OCI-LY3 (cell line): Measurements from ENCODE around the gene CYP1B1.

Experiments used
- H2AFZ ChIP-seq: fragments of 200-600, 300-600 bp; shearing (Covaris generic); 2 replicates; pipeline ENCODE4 v1.6.0; 2014; ENCODE audit warnings: antibody characterized with exemption, low read depth, low read length
- H3K27ac ChIP-seq: fragments of 200-600, 300-600 bp; sonication (generic); 2 replicates; pipeline ENCODE4 v1.5.1; 2014; ENCODE audit warnings: mild to moderate bottlenecking, low read length, moderate library complexity, mixed read lengths
- H3K27me3 ChIP-seq: fragments of 200-600, 300-600 bp; sonication (generic); 2 replicates; pipeline ENCODE4 v1.6.1; 2014; ENCODE audit warnings: low read depth, low read length, mixed read lengths
- H3K36me3 ChIP-seq: fragments of 200-600, 300-600 bp; sonication (generic); replicated peaks from 2 replicates; pipeline ENCODE3; 2014; ENCODE audit warnings: low read depth, low read length, mixed read lengths
- H3K4me1 ChIP-seq: fragments of 300-600, 200-600 bp; sonication (generic); 2 replicates; pipeline ENCODE4 v1.6.1; 2014; ENCODE audit warnings: low read length, mixed read lengths
- H3K4me2 ChIP-seq: fragments of 200-600, 300-600 bp; sonication (generic); 2 replicates; pipeline ENCODE4 v1.6.1; 2014; ENCODE audit warnings: low read length, mixed read lengths
- H3K4me3 ChIP-seq: fragments of 300-600, 200-600 bp; sonication (generic); 2 replicates; pipeline ENCODE4 v1.5.1; 2014; ENCODE audit warnings: antibody characterized with exemption, mild to moderate bottlenecking, low read length, moderate library complexity
- H3K79me2 ChIP-seq: fragments of 300-600, 200-600 bp; shearing (Covaris generic); 2 replicates; pipeline ENCODE4 v1.6.1; 2014; ENCODE audit warnings: mild to moderate bottlenecking, low read length, mixed read lengths
- H3K9ac ChIP-seq: fragments of 300-600, 200-600 bp; shearing (Covaris generic); 2 replicates; pipeline ENCODE4 v1.6.0; 2014; ENCODE audit warnings: mild to moderate bottlenecking, low read length, moderate library complexity
- H3K9me3 ChIP-seq: fragments of 200-600, 300-600 bp; shearing (Covaris generic); 2 replicates; pipeline ENCODE4 v1.6.1; 2014; ENCODE audit warnings: low read length, mixed read lengths; ENCODE audit not compliant: insufficient read depth
- H4K20me1 ChIP-seq: fragments of 200-600, 300-600 bp; sonication (generic); 2 replicates; pipeline ENCODE4 v1.6.1; 2016; ENCODE audit warnings: low read length, mixed read lengths; ENCODE audit not compliant: insufficient read depth
- EZH2phosphoT487 ChIP-seq: fragments of 200-600 bp; shearing (Covaris generic); IDR thresholded peaks from 2 replicates; pipeline ENCODE4 v1.6.1; 2018; ENCODE audit warnings: antibody characterized with exemption, mixed run types, low read depth
- TF ChIP-seq, protein P1 (sequence below): fragments of 200-600, 300-600 bp; sonication (generic); IDR thresholded peaks from 2 replicates; pipeline ENCODE4 v1.5.1; 2014; ENCODE audit warnings: antibody characterized with exemption, low read length, low read depth

The CYP1B1 gene

DNA sequence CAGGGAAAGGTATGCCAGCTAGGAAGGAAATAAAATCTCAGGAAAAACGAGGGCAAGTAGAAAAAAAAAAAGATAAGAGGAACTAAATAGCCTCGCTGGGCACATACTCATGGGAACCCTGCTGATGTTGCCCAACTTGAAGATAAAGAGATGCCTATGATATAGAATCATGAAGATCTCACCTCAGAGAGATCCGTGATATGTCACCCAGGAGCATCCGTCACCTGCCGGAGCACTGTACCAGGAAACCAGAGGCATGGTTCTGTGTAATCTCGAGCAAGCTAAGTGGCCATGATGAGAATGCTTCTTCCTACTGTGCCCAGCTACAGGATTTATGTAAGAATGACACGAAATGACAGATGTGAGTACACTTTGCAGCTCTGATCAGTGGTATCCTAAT, 40.0 kb downstream of the CYP1B1 start:
- Histone ChIP-seq H3K4me2 (no peak overlapping the region), H3K27ac (no peak overlapping the region), H2AFZ (no peak overlapping the region), H3K27me3 (peaks cover 17% of the 10 kb centered on the region), H3K4me3 (no peak overlapping the region), H3K9me3 (no peaks in the 10 kb centered on the region), H3K36me3 (no peaks in the 10 kb centered on the region), H3K79me2 (no peaks in the 10 kb centered on the region), H3K4me1 (peaks cover 20% of the 10 kb centered on the region), H3K9ac (no peak overlapping the region), H4K20me1 (no peaks in the 10 kb centered on the region)
- TF ChIP-seq, protein P1, sequence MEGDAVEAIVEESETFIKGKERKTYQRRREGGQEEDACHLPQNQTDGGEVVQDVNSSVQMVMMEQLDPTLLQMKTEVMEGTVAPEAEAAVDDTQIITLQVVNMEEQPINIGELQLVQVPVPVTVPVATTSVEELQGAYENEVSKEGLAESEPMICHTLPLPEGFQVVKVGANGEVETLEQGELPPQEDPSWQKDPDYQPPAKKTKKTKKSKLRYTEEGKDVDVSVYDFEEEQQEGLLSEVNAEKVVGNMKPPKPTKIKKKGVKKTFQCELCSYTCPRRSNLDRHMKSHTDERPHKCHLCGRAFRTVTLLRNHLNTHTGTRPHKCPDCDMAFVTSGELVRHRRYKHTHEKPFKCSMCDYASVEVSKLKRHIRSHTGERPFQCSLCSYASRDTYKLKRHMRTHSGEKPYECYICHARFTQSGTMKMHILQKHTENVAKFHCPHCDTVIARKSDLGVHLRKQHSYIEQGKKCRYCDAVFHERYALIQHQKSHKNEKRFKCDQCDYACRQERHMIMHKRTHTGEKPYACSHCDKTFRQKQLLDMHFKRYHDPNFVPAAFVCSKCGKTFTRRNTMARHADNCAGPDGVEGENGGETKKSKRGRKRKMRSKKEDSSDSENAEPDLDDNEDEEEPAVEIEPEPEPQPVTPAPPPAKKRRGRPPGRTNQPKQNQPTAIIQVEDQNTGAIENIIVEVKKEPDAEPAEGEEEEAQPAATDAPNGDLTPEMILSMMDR, result no peak
- TF ChIP-seq EZH2phosphoT487, result no peak

DNA sequence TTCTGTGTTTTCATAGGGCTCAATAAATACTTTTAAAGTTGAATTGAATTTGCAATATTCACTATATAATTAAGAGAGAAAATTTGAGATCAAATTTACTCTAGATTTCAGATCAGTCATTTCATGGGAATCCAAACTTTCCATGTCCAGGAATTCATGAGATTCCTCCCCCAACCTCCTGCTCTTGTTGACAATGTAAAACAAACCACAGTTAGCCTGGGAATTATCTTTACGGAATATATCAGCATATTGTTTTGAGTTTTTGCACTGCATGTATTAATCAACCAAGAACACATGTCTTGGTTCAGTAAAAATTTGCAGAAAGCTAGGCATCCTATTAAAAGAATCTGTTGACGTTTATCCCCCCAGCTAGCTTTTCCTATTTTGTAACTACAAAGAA, 42.3 kb downstream of the CYP1B1 start:
- Histone ChIP-seq H3K4me1 (peaks cover 18% of the 10 kb centered on the region), H3K9me3 (no peaks in the 10 kb centered on the region), H4K20me1 (no peaks in the 10 kb centered on the region), H3K36me3 (no peaks in the 10 kb centered on the region), H3K4me3 (no peak overlapping the region), H3K4me2 (no peak overlapping the region), H2AFZ (no peak overlapping the region), H3K27ac (no peak overlapping the region), H3K9ac (no peak overlapping the region), H3K79me2 (no peaks in the 10 kb centered on the region), H3K27me3 (peaks cover 17% of the 10 kb centered on the region)
- TF ChIP-seq, protein P1, result no peak
- TF ChIP-seq EZH2phosphoT487, result no peak

DNA sequence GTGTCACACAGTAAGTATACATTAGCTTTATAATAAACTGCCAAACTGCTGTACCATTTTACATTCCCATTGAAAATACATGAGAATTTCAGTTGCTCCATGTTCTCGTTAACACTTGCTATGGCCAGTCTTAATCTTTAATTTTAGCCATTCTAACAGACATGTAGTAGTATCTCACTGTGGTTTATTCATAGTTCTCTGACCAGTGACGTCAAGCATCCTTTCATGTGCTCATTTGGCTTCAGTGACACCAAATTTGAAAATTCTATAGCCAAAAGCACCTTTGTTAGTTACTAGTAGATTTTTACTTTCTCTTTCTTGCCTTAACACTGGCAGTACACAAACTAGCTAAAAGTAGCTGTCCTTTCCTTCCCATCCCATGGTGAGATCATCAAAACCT, 43.0 kb downstream of the CYP1B1 start:
- Histone ChIP-seq H3K36me3 (no peaks in the 10 kb centered on the region), H3K9ac (no peak overlapping the region), H4K20me1 (no peaks in the 10 kb centered on the region), H3K27me3 (peaks cover 17% of the 10 kb centered on the region), H3K4me1 (peaks cover 14% of the 10 kb centered on the region), H3K4me3 (no peak overlapping the region), H3K9me3 (no peaks in the 10 kb centered on the region), H2AFZ (no peak overlapping the region), H3K79me2 (no peaks in the 10 kb centered on the region), H3K27ac (no peak overlapping the region), H3K4me2 (no peak overlapping the region)
- TF ChIP-seq, protein P1, result no peak
- no peak for TF ChIP-seq EZH2phosphoT487

DNA sequence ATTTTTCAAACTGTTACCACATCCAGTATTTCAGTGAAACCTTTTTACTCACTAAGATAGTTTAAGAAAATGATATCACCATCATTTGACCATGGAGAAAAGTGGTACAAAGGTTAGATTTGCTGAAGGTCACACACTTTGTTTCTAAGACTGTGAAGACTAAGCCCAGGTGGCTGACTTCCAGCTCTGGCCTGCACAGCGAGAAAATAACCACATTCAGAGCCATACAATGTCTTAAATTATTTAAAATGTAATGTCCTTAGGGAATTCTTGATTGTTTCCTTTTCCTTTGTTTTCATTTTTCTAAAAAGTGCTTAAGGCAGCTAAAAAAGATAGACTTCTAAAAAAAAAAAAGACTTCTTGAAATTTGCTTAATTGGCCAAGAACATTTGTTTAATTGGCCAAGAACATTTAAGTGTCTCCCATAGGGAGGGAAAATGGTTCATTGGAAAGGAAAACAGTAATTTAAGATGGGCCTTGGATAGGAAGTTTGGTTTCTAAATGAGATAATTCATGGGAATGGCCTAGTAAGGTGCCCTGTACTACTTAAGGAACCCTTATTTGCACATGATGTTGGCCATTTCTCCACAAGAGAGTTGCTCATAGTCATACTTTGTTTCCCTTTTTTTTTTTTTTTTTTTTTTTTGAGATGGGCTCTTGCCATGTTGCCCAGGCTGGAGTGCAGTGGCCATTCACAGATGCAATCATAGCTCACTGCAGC, 45.2 kb downstream of the CYP1B1 start:
- Histone ChIP-seq H3K27me3 (peaks cover 7% of the 10 kb centered on the region), H2AFZ (no peak overlapping the region), H3K9ac (no peak overlapping the region), H3K4me1 (no peaks in the 10 kb centered on the region), H3K4me2 (no peak overlapping the region), H3K4me3 (no peak overlapping the region), H3K36me3 (no peaks in the 10 kb centered on the region), H3K79me2 (no peaks in the 10 kb centered on the region), H3K9me3 (no peaks in the 10 kb centered on the region), H3K27ac (no peak overlapping the region), H4K20me1 (no peaks in the 10 kb centered on the region)
- no peak for TF ChIP-seq EZH2phosphoT487
- TF ChIP-seq, protein P1, result no peak
